Omental fat pad (tissue), 4 donors: Measurements from ENCODE around the gene TSGA10IP. TPM values are rescaled to one million over a fixed set of nuclear protein-coding genes. Genes with fewer than 3 reads are reported as not detected.
"Not testable (repeated sequence)": the region's sequence is repeated elsewhere in the genome, so short reads cannot be mapped to it uniquely, and the experiment has no call there.

Source experiments
- ATAC-seq: fragments of 150-250 bp; one replicate; pipeline ENCODE4 v1.9.1; 2016; ENCODE audit warnings: mild to moderate bottlenecking, moderate library complexity; ENCODE audit not compliant: low FRiP score
- DNase-seq: peaks from one replicate; pipeline ENCODE4 v3.0.0-alpha.2; 2019; ENCODE audit warnings: low spot score
- total RNA-seq, 4 donors: library from RNA; depleted of rRNA; stranded (reverse); fragments of >200 nt; gene quantifications; one replicate each; pipeline ENCODE4 v1.1.0, GENCODE V29; 2016
- TF ChIP-seq, protein P1 (sequence below), 3 donors: fragments of 450-650 bp; IDR thresholded peaks; one replicate each; pipeline ENCODE4 v1.5.1; 2016 to 2017; ENCODE audit warnings: antibody characterized with exemption in 3 of 3, mild to moderate bottlenecking in 3 of 3, moderate library complexity in 2 of 3

TSGA10IP gene
- total RNA-seq, 4 donors from 2014 or later, result 0.24 TPM; not detected in 3

- TF ChIP-seq, protein P1, sequence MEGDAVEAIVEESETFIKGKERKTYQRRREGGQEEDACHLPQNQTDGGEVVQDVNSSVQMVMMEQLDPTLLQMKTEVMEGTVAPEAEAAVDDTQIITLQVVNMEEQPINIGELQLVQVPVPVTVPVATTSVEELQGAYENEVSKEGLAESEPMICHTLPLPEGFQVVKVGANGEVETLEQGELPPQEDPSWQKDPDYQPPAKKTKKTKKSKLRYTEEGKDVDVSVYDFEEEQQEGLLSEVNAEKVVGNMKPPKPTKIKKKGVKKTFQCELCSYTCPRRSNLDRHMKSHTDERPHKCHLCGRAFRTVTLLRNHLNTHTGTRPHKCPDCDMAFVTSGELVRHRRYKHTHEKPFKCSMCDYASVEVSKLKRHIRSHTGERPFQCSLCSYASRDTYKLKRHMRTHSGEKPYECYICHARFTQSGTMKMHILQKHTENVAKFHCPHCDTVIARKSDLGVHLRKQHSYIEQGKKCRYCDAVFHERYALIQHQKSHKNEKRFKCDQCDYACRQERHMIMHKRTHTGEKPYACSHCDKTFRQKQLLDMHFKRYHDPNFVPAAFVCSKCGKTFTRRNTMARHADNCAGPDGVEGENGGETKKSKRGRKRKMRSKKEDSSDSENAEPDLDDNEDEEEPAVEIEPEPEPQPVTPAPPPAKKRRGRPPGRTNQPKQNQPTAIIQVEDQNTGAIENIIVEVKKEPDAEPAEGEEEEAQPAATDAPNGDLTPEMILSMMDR (IDR thresholded peaks at IDR 0.05), result no peak
- no peak for ATAC-seq
- DNase-seq, result no peak
These were observed 1.4 kb downstream of the TSGA10IP start for GRCh38 chr11:65946655-65947054.

- no peak for DNase-seq
- TF ChIP-seq, protein P1 (IDR thresholded peaks at IDR 0.05), result no peak
- no peak for ATAC-seq
These were observed 1.9 kb downstream of the TSGA10IP start for GRCh38 chr11:65947133-65947532.

GRCh38 chr11:65947603-65948125 is 2.4 kb downstream of the TSGA10IP start:
- TF ChIP-seq, protein P1 (IDR thresholded peaks at IDR 0.05), result no peak
- ATAC-seq (no peak), DNase-seq (no peak)

DNA sequence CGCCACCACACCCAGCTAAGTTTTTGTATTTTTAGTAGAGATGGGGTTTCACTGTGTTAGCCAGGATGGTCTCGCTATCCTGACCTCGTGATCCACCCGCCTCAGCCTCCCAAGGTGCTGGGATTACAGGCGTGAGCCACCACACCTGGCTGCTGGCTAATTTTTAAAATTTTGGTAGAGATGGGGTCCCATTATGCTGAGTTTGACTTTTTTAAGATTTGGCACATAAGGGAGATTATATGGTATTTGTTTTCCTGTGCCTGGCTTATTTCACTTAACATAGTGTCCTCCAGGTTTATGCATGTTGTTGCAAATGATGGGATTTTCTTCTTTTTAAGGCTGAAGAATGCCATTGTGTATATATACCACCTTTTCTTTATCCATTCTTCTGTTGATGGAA is 5.4 kb downstream of the TSGA10IP start:
- not testable (repeated sequence) for DNase-seq, ATAC-seq

DNA sequence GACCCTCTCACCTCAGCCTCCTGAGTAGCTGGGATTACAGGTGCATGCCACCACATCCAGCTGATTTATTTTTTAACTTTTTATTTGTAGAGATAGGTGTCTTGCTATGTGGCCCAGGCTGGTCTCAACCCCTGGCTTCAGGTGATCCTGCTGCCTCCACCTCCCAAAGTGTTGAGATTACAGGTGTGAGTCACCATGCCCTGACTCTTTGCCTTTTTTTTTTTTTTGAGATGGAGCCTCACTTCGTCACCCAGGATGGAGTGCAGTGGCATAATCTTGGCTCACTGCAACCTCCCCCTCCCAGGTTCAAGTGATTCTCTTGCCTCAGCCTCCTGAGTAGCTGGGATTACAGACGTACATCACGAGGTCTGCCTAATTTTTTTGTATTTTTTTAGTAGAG is 6.4 kb downstream of the TSGA10IP start:
- DNase-seq, ATAC-seq: not testable (repeated sequence)

- no peak for ATAC-seq
These were observed 6.8 kb downstream of the TSGA10IP start for GRCh38 chr11:65952052-65952521.

GRCh38 chr11:65953471-65953870 is 8.2 kb downstream of the TSGA10IP start:
- no peak for ATAC-seq
- TF ChIP-seq, protein P1 (IDR thresholded peaks at IDR 0.05), result no peak

More at GRCh38 chr11:65952052-65952521, 6.8 kb downstream of the TSGA10IP start:
- TF ChIP-seq, protein P1 (IDR thresholded peaks at IDR 0.05), result no peak
- no peak for DNase-seq

DNA sequence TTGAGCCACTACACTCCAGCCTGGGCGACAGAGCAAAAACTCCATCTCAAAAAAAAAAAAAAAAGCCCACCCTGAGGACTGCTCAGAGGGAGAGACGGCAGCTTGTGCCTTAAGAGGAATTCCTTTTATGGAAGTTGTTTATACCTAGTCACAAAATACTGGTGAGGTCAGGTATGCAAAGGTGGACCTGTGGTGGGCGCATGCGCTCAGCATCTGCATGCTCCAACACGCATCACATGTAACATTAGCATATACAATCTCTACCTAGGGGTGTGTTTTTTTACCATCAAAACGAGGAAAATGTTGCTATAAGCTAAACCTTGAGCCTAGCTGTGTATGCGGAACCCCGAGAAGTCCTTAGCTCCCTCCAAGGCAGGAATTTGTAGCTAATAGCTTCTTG is 9.5 kb downstream of the TSGA10IP start:
- ATAC-seq (no peak), DNase-seq (no peak)
- TF ChIP-seq, protein P1 (IDR thresholded peaks at IDR 0.05), result no peak

More at GRCh38 chr11:65953471-65953870, 8.2 kb downstream of the TSGA10IP start:
- DNase-seq, result no peak
